Dendritic cell treated with granulocyte-macrophage colony-stimulating factor and Interleukin-4, amounts not matched to agents 40 ng/mL and 50 ng/mL, for 4 days (primary cell): ENCODE measurements around the gene PAX5.

Experiments
- H3K27ac Mint-ChIP-seq: one replicate; pipeline ENCODE4 v1.8.0; 2022; ENCODE audit warnings: mild to moderate bottlenecking, mixed read lengths
- H3K27me3 Mint-ChIP-seq: one replicate; pipeline ENCODE4 v1.8.0; 2022; ENCODE audit warnings: mild to moderate bottlenecking, mixed read lengths
- H3K36me3 Mint-ChIP-seq: one replicate; pipeline ENCODE4 v1.8.0; 2022; ENCODE audit warnings: low read depth, mixed read lengths
- H3K4me1 Mint-ChIP-seq: one replicate; pipeline ENCODE4 v1.8.0; 2022; ENCODE audit warnings: low read depth, mixed read lengths
- H3K4me3 Mint-ChIP-seq: one replicate; pipeline ENCODE4 v1.8.0; 2022; ENCODE audit warnings: mild to moderate bottlenecking, moderate library complexity, mixed read lengths
- H3K9me3 Mint-ChIP-seq: one replicate; pipeline ENCODE4 v1.8.0; 2022; ENCODE audit warnings: mixed read lengths
- intact Hi-C: fragments of 100-400 bp; cut with micrococcal nuclease; formaldehyde crosslinking; loops from one replicate; pipeline ENCODE4 v1.15.0; 2022

The PAX5 gene

DNA sequence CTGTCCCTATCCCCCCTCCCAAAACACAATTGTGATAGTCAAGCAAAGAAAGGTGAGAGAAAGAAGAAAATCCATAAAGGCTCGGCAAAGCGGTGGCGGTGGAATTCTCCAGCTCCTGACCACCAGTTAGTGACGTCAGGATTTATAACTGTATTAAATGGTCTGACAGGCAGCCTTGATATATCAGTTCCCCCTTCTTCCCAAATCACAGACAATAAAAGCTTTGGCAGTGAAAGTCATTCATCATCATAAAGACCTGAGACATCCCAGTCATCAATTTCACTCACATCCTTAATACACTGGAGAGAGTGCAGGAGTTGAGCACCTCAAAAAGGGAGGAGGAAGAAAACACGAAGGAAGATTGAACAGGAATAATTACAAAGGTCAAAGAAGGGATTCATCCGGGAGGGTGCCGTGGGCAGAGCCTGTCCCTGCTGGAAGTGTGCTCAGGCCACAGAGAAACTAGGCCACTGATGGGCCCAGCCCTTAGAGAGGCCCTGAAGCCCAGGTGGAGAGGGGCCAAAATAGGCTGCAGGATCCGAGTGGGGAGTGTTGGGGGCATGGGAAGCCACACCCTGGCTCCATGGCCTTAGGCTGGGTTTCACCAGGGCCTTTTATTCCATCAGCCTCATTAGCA is 131.9 kb downstream of the PAX5 start:
- no peaks in the 10 kb centered on the region for H3K9me3 Mint-ChIP-seq
- H3K27me3 Mint-ChIP-seq: peaks cover 39% of the 10 kb centered on the region
- no peak overlapping the region for H3K27ac Mint-ChIP-seq
- H3K4me3 Mint-ChIP-seq: no peak overlapping the region
- no peaks in the 10 kb centered on the region for H3K4me1 Mint-ChIP-seq
- intact Hi-C loops: no loop called here
- H3K36me3 Mint-ChIP-seq: no peaks in the 10 kb centered on the region

DNA sequence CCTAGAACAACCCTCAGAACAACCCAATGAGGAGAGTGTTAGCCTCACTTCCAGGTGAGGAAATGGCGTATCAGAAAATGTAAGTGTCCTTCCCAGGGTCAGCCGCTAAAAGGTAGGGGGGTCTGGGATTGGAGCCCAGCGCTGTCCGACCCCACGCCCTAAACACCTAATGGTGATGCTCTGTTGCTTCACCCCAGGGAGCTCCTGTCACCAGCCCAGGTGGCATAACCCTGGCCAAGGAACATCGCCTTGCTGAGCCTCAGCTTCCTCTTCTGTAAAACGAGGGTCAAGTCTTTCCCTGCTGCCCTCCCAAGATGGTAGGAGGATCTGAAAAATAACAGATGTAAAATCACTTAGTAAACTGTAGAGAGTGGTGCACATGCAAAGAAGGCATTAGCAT is 132.5 kb downstream of the PAX5 start:
- intact Hi-C loops: no loop called here
- Mint-ChIP-seq H3K4me3 (no peak overlapping the region), H3K36me3 (no peaks in the 10 kb centered on the region), H3K9me3 (no peaks in the 10 kb centered on the region), H3K4me1 (no peaks in the 10 kb centered on the region), H3K27ac (no peak overlapping the region), H3K27me3 (peaks cover 34% of the 10 kb centered on the region)

DNA sequence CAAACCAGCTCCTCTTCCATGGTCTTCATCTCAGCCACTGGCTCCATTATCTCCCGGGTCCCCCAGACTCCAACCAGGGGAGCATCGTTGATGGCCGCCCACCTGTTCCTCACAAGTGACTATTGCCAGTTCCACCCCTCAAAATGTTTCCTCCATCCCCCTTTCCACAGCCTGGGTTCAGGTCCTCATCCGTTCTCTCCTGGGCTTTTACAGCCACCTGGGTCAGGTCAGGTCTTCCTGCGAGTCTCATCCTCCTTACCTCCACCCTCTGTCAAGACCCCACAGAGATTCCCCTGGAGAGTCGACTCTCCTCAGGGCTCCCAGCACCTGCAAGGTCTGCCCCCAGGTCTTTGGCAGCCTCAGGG is 133.2 kb downstream of the PAX5 start:
- peaks cover 29% of the 10 kb centered on the region for H3K27me3 Mint-ChIP-seq
- no peaks in the 10 kb centered on the region for H3K4me1 Mint-ChIP-seq
- no peak overlapping the region for H3K4me3 Mint-ChIP-seq
- H3K27ac Mint-ChIP-seq: no peak overlapping the region
- no peaks in the 10 kb centered on the region for H3K36me3 Mint-ChIP-seq
- intact Hi-C loops: no loop called here
- H3K9me3 Mint-ChIP-seq: no peaks in the 10 kb centered on the region

DNA sequence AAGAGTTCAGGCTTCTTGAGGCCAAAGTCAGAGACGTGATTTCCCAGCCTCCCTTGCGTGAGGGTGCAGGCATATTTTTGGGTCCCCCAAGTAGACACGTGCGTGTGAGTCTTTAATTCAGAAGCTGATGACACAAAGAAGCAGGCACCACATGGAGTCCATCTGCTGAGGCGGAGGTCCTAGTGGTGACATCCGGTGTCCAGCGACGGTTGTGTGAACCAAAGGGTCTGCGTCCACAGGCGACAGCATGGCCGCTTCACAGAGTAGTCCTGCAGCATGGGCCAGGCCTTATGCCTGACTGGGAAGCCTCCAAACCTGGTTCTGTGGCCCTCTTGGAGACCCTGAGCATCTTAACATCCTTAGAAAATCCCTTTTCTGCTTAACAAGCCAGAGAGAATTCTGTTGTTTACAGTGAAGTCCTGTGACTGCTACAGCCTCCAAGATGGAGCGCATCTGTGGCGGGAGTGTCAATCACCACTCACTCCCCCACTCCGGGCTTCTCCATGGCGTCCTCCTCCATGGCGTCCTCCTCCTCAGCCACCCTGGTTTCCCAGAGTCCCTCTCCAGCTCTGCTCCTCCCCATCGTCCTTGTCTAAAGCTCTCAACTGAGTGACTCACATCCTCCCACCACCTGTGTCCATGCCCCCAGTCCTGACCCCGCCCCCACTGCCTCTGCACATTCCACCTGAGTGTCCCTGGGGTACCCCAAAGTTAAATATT is 133.8 kb downstream of the PAX5 start:
- H3K36me3 Mint-ChIP-seq: no peaks in the 10 kb centered on the region
- H3K27me3 Mint-ChIP-seq: peaks cover 23% of the 10 kb centered on the region
- intact Hi-C loops: no loop called here
- H3K4me3 Mint-ChIP-seq: no peak overlapping the region
- no peaks in the 10 kb centered on the region for H3K9me3 Mint-ChIP-seq
- H3K4me1 Mint-ChIP-seq: no peaks in the 10 kb centered on the region
- no peak overlapping the region for H3K27ac Mint-ChIP-seq

DNA sequence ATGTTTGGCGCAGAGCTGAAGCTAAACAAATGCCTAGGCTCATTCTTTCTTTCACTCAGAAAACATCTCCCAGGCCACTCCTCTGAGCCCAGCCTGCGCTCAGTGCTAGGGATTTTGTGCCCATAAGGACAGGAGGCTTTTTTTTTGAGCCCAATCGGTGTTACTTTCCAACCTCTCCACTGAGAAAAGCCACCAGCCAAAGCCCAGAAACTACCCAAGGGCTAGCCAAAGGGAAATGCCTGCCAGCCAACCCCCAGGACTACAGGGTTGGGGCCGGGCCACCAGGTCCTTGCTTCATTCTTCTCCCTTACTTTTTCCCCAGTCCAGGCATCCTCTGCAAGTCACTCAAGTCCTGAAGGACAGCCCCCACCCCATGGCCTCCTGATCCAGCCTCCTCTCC is 134.7 kb downstream of the PAX5 start:
- no peak overlapping the region for H3K27ac Mint-ChIP-seq
- no peaks in the 10 kb centered on the region for H3K36me3 Mint-ChIP-seq
- H3K27me3 Mint-ChIP-seq: peaks cover 17% of the 10 kb centered on the region
- no peaks in the 10 kb centered on the region for H3K9me3 Mint-ChIP-seq
- H3K4me3 Mint-ChIP-seq: no peak overlapping the region
- intact Hi-C loops: no loop called here
- H3K4me1 Mint-ChIP-seq: no peaks in the 10 kb centered on the region

DNA sequence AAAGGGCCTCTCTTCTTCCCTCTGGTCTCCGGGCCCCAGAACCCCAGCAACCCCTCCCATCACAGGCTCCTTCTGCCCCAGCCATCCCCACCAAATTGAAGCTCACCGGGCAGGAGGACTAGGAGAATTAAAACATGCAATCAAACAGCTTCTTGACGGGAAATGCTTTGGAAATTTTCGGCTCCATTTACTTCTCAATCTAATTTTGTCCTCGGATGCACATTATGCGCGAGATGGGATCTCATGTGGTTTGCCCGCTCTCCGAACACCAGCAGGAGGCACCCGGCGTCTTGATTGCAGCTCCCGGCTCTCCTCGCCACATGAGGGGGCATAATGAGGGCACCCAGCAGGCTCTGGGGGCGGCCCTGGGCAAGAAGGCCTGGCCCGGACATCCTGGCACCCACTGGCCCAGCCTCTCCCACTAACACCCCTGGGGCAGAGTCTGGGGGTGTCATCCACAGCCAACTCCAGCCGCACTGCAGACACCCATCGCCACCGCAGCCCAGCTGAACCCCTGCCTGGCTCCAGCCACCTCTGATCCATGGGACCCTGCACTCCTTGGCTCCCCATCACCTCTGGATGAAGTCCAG is 135.5 kb downstream of the PAX5 start:
- no peaks in the 10 kb centered on the region for H3K36me3 Mint-ChIP-seq
- peaks cover 12% of the 10 kb centered on the region for H3K27me3 Mint-ChIP-seq
- intact Hi-C loops: no loop called here
- no peak overlapping the region for H3K27ac Mint-ChIP-seq
- no peaks in the 10 kb centered on the region for H3K4me1 Mint-ChIP-seq
- H3K9me3 Mint-ChIP-seq: no peaks in the 10 kb centered on the region
- H3K4me3 Mint-ChIP-seq: no peak overlapping the region

DNA sequence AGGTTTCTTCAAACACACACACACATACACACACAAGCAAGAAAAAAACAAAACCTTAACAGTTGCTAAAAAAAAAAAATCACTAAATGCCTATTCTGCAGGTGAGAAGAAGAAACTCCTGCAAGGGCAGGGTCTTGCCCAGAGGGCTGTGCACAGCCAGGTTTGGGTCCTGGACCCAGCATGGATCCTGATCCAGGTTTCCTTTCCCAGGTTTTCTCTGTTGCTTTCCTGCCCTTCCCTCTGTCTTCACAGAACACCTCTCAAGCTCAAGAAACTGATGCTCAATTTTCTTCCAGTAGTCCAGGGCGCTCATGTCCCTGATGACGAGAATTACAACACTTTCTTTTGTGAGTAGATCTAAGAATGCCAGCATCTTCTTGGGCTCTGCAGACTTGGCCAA is 136.6 kb downstream of the PAX5 start:
- Mint-ChIP-seq H3K27me3 (peaks cover 9% of the 10 kb centered on the region), H3K27ac (no peak overlapping the region), H3K36me3 (no peaks in the 10 kb centered on the region), H3K4me3 (no peak overlapping the region), H3K9me3 (no peaks in the 10 kb centered on the region), H3K4me1 (no peaks in the 10 kb centered on the region)
- intact Hi-C loops: no loop called here

DNA sequence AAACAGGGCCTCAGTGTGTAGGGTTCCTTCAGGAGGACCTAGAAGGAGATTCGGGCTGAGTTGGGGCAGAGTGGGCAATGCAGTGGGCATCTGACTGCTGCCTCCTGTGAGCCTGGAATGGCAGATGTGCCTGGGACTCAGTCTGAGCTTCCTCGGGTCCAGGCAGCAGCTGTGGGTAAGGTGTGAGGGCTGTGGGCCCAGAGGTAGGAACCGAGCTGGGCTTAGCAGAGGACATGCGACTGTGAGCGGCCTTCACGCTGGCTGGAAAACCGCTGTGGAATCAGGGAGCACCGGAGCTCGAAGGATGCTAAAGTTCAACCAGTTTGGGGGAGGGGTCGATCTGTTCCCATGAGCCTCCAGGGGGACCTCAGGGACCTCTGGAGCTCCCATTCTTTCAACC is 137.0 kb downstream of the PAX5 start:
- Mint-ChIP-seq H3K27me3 (peaks cover 8% of the 10 kb centered on the region), H3K4me1 (no peaks in the 10 kb centered on the region), H3K27ac (no peak overlapping the region), H3K4me3 (no peak overlapping the region), H3K36me3 (no peaks in the 10 kb centered on the region), H3K9me3 (no peaks in the 10 kb centered on the region)
- intact Hi-C loops: no loop called here

DNA sequence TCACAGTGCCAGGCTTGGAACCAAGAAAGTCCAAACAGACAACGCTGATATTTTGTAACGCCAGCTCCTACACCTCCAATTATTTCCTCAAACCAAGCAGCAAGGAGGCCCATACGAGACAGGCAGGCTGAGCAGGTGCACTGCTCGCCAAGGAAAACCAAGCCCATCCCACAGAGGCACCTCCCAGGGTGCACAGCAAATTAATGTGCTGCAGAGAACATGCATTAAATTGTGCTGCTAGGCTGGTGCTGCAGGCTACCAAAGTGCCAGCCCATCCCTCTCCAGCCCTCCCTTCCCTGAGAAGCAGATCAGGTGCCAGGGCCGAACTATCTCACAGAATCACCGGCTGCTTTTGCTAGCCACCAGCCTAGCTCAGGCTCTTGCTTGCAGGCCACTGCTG is 137.8 kb downstream of the PAX5 start:
- H3K36me3 Mint-ChIP-seq: no peaks in the 10 kb centered on the region
- H3K27me3 Mint-ChIP-seq: peaks cover 12% of the 10 kb centered on the region
- H3K4me1 Mint-ChIP-seq: no peaks in the 10 kb centered on the region
- no peak overlapping the region for H3K27ac Mint-ChIP-seq
- intact Hi-C loops: no loop called here
- no peaks in the 10 kb centered on the region for H3K9me3 Mint-ChIP-seq
- no peak overlapping the region for H3K4me3 Mint-ChIP-seq

DNA sequence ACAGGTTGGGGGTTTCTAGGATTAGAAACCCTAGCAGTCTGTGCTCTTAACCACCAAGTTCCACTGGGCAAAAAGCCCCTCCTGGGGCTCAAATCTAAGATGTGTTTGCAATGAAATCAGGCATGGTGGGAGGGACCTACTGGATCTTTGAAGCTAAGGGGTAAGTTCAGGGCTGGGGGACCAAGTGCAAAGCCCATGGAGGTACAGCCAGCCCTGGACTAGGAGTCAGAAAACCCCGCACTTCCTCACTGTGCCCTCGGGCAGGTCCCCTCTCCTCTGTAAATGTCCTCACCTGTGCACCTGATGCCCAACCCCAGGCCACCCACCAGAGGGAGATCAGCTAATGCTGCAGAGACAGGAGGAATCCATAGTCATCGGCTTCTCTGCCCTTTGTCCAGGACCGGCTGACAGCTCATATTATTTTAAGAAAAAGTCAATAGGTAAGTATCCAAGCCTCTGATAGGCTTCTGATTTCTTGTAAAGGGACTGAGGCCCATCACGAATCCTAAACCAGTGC is 138.3 kb downstream of the PAX5 start:
- Mint-ChIP-seq H3K36me3 (no peaks in the 10 kb centered on the region), H3K4me3 (no peak overlapping the region), H3K27me3 (peaks cover 11% of the 10 kb centered on the region), H3K4me1 (no peaks in the 10 kb centered on the region), H3K9me3 (no peaks in the 10 kb centered on the region), H3K27ac (no peak overlapping the region)
- intact Hi-C loops: no loop called here

DNA sequence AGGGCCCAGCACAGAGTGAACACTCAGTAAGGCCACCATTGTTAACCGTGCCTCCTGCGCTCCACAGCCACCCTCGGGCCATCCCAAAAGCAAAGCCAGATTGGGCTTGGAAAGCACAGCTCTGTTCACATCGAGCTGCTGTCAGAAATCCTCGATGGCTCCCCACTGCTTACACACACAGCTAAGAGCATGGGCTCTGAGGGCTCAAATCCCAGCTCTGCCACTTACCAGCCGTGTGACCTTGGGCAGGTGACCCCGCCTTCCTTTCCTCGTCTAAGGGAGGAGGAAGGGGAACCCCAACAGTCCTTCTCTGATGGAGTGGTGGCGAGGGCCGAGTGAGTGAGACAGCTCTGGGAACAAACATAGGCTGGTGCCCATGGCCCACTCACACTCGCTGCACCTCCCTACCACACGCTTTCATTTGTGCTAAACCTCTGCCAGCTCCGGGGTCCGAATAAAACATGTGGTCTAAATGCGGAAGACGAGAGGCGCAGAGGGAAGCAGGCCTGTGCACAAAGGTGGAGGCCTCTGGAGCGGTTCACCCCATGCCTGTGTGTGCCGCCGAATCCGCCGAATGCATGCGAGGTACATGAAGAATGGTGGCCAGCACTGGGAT is 139.3 kb downstream of the PAX5 start:
- Mint-ChIP-seq H3K4me3 (no peak overlapping the region), H3K27ac (no peak overlapping the region), H3K27me3 (peaks cover 8% of the 10 kb centered on the region), H3K36me3 (no peaks in the 10 kb centered on the region), H3K9me3 (no peaks in the 10 kb centered on the region), H3K4me1 (no peaks in the 10 kb centered on the region)
- intact Hi-C loops: no loop called here

DNA sequence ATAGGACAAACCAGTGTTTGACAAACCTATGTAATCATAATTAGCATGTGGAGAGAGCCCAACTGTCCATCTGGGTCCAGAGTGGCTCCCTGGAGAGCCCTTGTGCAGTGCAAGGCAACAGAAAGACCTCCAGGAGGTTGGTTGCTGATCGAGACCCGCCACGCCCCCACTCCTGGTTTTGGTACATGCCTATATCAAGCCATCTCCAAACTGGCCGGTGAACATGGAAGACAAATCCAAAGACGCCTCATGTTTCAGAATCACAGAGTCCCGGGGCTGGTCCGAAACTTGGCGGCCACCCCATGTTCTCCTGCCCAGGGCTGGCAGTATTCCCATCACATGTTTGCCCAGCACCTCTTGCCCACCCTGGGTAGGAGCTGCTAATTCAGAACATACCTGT is 140.2 kb downstream of the PAX5 start:
- intact Hi-C loops: no loop called here
- no peak overlapping the region for H3K4me3 Mint-ChIP-seq
- H3K36me3 Mint-ChIP-seq: no peaks in the 10 kb centered on the region
- H3K9me3 Mint-ChIP-seq: no peaks in the 10 kb centered on the region
- H3K4me1 Mint-ChIP-seq: no peaks in the 10 kb centered on the region
- H3K27ac Mint-ChIP-seq: no peak overlapping the region
- peaks cover 6% of the 10 kb centered on the region for H3K27me3 Mint-ChIP-seq

DNA sequence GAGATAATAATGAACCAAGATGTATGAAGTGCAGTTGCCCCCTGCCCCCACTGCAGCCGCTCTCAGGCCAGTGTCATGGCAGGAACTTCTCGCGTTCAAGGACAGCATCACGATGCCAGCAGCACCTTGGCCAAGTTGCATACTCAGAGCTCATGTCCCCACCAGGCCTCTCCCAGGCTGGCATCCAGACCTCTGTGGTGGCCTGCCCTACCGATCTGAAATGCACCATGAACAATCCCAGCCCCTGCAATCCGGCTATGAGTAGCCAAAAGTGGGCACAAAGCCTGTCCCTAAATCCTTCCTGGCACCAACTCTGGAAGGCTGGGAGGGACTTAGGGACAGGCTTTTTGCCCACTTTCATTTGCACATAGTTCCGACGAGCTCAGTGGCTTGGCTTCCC is 140.9 kb downstream of the PAX5 start:
- intact Hi-C loops: no loop called here

DNA sequence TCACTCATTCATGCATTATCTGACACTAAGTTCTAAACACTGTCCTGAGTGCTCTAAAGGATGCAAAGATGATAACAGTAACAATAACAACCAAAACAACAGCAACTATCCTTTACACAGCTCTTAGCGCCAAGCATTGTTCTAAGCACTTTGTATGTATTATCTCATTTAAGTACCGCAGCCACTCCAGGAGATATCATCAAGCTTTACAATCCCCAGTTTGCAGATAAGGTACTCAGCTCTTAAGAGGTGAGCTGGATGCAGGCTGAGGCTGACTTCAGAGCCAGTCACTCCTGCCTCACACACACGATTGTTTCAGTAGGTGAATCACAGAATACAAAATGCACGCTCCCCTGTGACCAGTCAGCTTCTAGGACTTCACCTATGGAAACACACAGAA is 141.8 kb downstream of the PAX5 start:
- no peaks in the 10 kb centered on the region for H3K9me3 Mint-ChIP-seq
- H3K27me3 Mint-ChIP-seq: peaks cover 7% of the 10 kb centered on the region
- no peaks in the 10 kb centered on the region for H3K36me3 Mint-ChIP-seq
- no peaks in the 10 kb centered on the region for H3K4me1 Mint-ChIP-seq
- no peak overlapping the region for H3K27ac Mint-ChIP-seq
- intact Hi-C loops: no loop called here
- H3K4me3 Mint-ChIP-seq: no peak overlapping the region

More for the DNA sequence above, 140.9 kb downstream of the PAX5 start:
- H3K4me3 Mint-ChIP-seq: no peak overlapping the region
- H3K9me3 Mint-ChIP-seq: no peaks in the 10 kb centered on the region
- H3K27ac Mint-ChIP-seq: no peak overlapping the region
- no peaks in the 10 kb centered on the region for H3K4me1 Mint-ChIP-seq
- no peaks in the 10 kb centered on the region for H3K36me3 Mint-ChIP-seq
- peaks cover 4% of the 10 kb centered on the region for H3K27me3 Mint-ChIP-seq
